Measurements from ENCODE around the gene RPL27A. TPM values are rescaled to one million over a fixed set of nuclear protein-coding genes. Genes with fewer than 3 reads are reported as not detected.

RPL27A gene
- total and polyA plus RNA-seq, 2 of the 8 experiments (the other 6 are each of a cell fraction or from before 2014, with no cell fraction given) = 1,756 to 1,777 TPM

DNA sequence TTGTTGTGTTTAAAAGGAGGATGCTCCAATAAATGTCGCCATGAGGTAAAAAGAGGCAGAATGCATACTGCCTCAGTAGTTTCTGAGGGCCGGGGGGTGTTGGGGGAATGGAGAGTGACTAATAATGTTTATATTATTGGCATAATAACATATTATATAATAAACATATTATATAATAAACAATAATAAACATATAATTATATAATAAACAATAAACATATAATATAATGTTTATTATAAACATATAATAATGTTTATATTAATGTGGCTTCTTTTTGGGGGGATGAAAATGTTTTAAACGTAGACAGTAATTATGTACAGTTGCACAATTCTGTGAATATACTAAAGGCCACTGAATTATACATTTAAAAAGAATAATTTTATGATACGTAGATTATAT, 35.7 kb upstream of the RPL27A start:
- CTCF ChIA-PET (ENCODE audit: partially characterized antibody) = interaction anchor here (0.7 to 2.1 kb wide), 5 partner anchors 9 to 37 kb away, joined by 4 to 9 read pairs (median 5); no protein-coding TSS in a partner anchor
- no peak overlapping the region for H3K23ac ChIP-seq (ENCODE audit: insufficient read length)
- no peaks in the 10 kb centered on the region for H3K27me3 ChIP-seq (replicated peaks in 1 of 4; ENCODE audit: control insufficient read depth in 3 of 4, extremely low read depth in 1 of 4, insufficient read depth in 3 of 4, low read length in 3 of 4)
- H3K56ac ChIP-seq (replicated peaks; ENCODE audit: insufficient read length, low read depth, low read length) = no peak overlapping the region
- WGBS, 2 experiments (ENCODE audit: extremely low coverage in 1 of 2, insufficient coverage in 1 of 2, insufficient read length in 1 of 2, insufficient replicate concordance in 2 of 2, low coverage in 1 of 2, low lambda C conversion rate in 2 of 2, missing lambda C conversion rate in 1 of 2) = 86% methylated on average over 4 of the region's 4 CpGs; no CpG with 5 or more reads in 1 of the 2 experiments
- H3K4me3 ChIP-seq (ENCODE audit: extremely low read depth in 1 of 4, insufficient read depth in 2 of 4, low read depth in 3 of 4, low read length in 4 of 4) = no peak overlapping the region
- no peak overlapping the region for H4K91ac ChIP-seq (replicated peaks; ENCODE audit: insufficient read length, low read length)
- no peaks in the 10 kb centered on the region for H3K79me1 ChIP-seq (ENCODE audit: low read depth, low read length)
- H3K4me2 ChIP-seq (ENCODE audit: insufficient read depth in 1 of 2, low read depth in 2 of 2, low read length in 2 of 2) = no peak overlapping the region
- H4K20me1 ChIP-seq (replicated peaks in 1 of 2; ENCODE audit: control insufficient read depth in 1 of 2, insufficient read depth in 2 of 2, low read length in 2 of 2) = no peaks in the 10 kb centered on the region
- H4K5ac ChIP-seq (ENCODE audit: insufficient read length, low read depth, low read length) = no peak overlapping the region
- no peaks in the 10 kb centered on the region for H3K4me1 ChIP-seq (replicated peaks in 1 of 4; ENCODE audit: control insufficient read depth in 3 of 4, insufficient read depth in 4 of 4, low read length in 3 of 4)
- H3K23me2 ChIP-seq (ENCODE audit: low read depth, low read length) = no peaks in the 10 kb centered on the region
- TF ChIP-seq CBX5 (IDR thresholded peaks at IDR 0.05; ENCODE audit: low read depth, low read length) (no peak), CBX8 (IDR thresholded peaks at IDR 0.05; ENCODE audit: borderline replicate concordance, low read depth, low read length) (no peak), NANOG (IDR thresholded peaks at IDR 0.05; ENCODE audit: insufficient read depth, low read depth, low read length, poor library complexity, severe bottlenecking) (no peak), ZNF274 (IDR thresholded peaks at IDR 0.05; ENCODE audit: borderline replicate concordance, extremely low read depth, low read length) (no peak), TEAD4 (IDR thresholded peaks at IDR 0.05; ENCODE audit: low read depth, low read length) (no peak), SIX5 (IDR thresholded peaks at IDR 0.05; ENCODE audit: low read depth, low read length) (no peak), CHD1 (IDR thresholded peaks at IDR 0.05; ENCODE audit: low read depth, low read length) (no peak), TBP (IDR thresholded peaks at IDR 0.05; ENCODE audit: low read depth, low read length) (no peak), NRF1 (IDR thresholded peaks at IDR 0.05; ENCODE audit: low read depth, low read length) (no peak), EP300 (IDR thresholded peaks at IDR 0.05; ENCODE audit: borderline replicate concordance in 1 of 2, low read depth in 2 of 2, low read length in 2 of 2) (no peak), JUN (IDR thresholded peaks at IDR 0.05; ENCODE audit: low read depth, low read length) (no peak)
- TF ChIP-seq, protein P1, sequence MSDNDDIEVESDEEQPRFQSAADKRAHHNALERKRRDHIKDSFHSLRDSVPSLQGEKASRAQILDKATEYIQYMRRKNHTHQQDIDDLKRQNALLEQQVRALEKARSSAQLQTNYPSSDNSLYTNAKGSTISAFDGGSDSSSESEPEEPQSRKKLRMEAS (IDR thresholded peaks at IDR 0.05) = no peak
- H3K4ac ChIP-seq (replicated peaks; ENCODE audit: insufficient read length, low read depth, low read length) = no peak overlapping the region
- H3K14ac ChIP-seq (ENCODE audit: insufficient read length) = no peak overlapping the region
- no peak for DNase-seq (ENCODE audit: low read depth in 1 of 2, low spot score in 2 of 2)
- H3K36me3 ChIP-seq (ENCODE audit: control insufficient read depth in 2 of 4, insufficient read depth in 4 of 4, low read length in 3 of 4) = peaks cover 0 to 3% (median 1%) of the 10 kb centered on the region in 4 experiments; a peak in 1 of 8 replicates
- H2AK5ac ChIP-seq (ENCODE audit: low read depth, low read length) = no peak overlapping the region
- H2BK12ac ChIP-seq (ENCODE audit: low read depth, low read length) = no peak overlapping the region
- no peak overlapping the region for H2BK120ac ChIP-seq (replicated peaks; ENCODE audit: low read depth, low read length)
- H4K8ac ChIP-seq (ENCODE audit: extremely low read depth, insufficient read depth, low read length) = no peak overlapping the region
- no peaks in the 10 kb centered on the region for H3K9me3 ChIP-seq (ENCODE audit: insufficient read depth in 2 of 2, low read depth in 1 of 2, low read length in 1 of 2)
- no peaks in the 10 kb centered on the region for H3K79me2 ChIP-seq (ENCODE audit: control insufficient read depth in 1 of 2, insufficient read depth in 2 of 2, low read length in 2 of 2)
- no peak overlapping the region for H2BK5ac ChIP-seq (ENCODE audit: low read depth, low read length)
- POLR2A ChIA-PET (ENCODE audit: partially characterized antibody) = interaction anchor here (1.0 to 4.3 kb wide), 2 partner anchors 12 to 36 kb away, joined by 3 to 25 read pairs; partner anchors contain the start of genes RPL27A and TRIM66
- H2BK15ac ChIP-seq (ENCODE audit: low read length) = no peak overlapping the region
- no peak overlapping the region for H3K27ac ChIP-seq (ENCODE audit: low read depth, low read length)
- H3K9ac ChIP-seq (replicated peaks in 1 of 4; ENCODE audit: extremely low read depth in 1 of 4, low read depth in 3 of 4, low read length in 3 of 4) = no peak overlapping the region
- FAIRE-seq = no peak
- H2BK20ac ChIP-seq (ENCODE audit: low read length) = no peak overlapping the region
- no peak overlapping the region for H2AFZ ChIP-seq (ENCODE audit: low read length)
- H3K18ac ChIP-seq (ENCODE audit: extremely low read depth, low read length) = no peak overlapping the region

All from H1 (cell line).